Uterus (tissue), 2 donors: ENCODE data around the gene MAK.

Experiments used
- POLR2A ChIP-seq, 2 donors: fragments of 450-650 bp; IDR thresholded peaks; one replicate each; pipeline ENCODE4 v1.6.1; 2016; ENCODE audit warnings: antibody characterized with exemption in 2 of 2, mild to moderate bottlenecking in 1 of 2, moderate library complexity in 1 of 2
- TF ChIP-seq, protein P1 (sequence below), 4 experiments: fragments of 200-600 bp in 2 of 4; fragments of 450-650 bp in 2 of 4; sonication (generic) in 2 of 4; IDR thresholded peaks; one replicate each; pipeline ENCODE4 v1.5.1; 2016 to 2019; ENCODE audit warnings: antibody characterized with exemption in 4 of 4, mild to moderate bottlenecking in 2 of 4, moderate library complexity in 1 of 4

DNA sequence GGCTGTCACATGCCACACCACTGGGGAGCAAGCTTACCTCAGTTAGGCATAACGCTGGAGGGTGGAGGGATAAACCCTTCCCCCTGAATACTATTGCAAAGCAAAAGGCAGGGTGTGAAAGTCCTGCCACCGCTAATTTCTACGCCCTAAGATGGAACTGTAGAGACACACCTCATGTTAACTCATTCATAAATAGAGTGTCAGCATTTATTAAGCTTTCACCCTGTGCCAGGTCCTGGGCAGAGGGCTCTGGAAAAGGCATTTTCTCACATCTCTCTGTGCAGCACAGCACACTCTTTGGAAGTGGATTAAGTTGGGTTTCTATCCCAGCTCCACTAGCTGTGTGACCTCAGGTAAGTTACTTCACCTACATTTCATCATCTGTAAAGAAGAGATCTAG, 68.9 kb downstream of the MAK start:
- TF ChIP-seq, protein P1, sequence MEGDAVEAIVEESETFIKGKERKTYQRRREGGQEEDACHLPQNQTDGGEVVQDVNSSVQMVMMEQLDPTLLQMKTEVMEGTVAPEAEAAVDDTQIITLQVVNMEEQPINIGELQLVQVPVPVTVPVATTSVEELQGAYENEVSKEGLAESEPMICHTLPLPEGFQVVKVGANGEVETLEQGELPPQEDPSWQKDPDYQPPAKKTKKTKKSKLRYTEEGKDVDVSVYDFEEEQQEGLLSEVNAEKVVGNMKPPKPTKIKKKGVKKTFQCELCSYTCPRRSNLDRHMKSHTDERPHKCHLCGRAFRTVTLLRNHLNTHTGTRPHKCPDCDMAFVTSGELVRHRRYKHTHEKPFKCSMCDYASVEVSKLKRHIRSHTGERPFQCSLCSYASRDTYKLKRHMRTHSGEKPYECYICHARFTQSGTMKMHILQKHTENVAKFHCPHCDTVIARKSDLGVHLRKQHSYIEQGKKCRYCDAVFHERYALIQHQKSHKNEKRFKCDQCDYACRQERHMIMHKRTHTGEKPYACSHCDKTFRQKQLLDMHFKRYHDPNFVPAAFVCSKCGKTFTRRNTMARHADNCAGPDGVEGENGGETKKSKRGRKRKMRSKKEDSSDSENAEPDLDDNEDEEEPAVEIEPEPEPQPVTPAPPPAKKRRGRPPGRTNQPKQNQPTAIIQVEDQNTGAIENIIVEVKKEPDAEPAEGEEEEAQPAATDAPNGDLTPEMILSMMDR (IDR thresholded peaks at IDR 0.05): no peak
- TF ChIP-seq POLR2A (IDR thresholded peaks at IDR 0.05): no peak
